Raji (cell line): Measurements from ENCODE around the gene IRX6.

Experiments
- POLR2A ChIP-seq: IDR thresholded peaks from 2 replicates; pipeline ENCODE4 v1.6.1; 2011; ENCODE audit warnings: low read depth, low read length, control low read depth; ENCODE audit not compliant: insufficient read depth

The IRX6 gene

DNA sequence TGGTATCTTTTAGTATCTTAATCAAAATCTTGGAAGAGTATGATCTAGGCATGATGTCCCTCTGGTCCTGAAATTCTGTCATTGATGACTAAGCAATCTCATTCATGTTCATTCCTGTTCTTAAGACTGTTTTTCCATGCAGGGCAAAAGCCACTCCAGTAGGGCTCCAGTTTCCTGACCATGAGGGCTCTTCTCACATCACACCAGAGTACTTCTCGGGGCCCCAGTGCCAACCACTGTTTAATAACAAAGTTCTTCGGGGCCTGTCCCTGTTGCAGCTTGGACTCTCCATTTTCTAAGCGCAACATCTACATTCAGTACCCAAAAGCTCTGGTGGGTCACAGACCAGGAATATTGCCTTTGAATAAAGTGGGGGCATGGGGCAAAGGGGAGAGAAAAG is 52.0 kb downstream of the IRX6 start:
- TF ChIP-seq POLR2A = no peak

DNA sequence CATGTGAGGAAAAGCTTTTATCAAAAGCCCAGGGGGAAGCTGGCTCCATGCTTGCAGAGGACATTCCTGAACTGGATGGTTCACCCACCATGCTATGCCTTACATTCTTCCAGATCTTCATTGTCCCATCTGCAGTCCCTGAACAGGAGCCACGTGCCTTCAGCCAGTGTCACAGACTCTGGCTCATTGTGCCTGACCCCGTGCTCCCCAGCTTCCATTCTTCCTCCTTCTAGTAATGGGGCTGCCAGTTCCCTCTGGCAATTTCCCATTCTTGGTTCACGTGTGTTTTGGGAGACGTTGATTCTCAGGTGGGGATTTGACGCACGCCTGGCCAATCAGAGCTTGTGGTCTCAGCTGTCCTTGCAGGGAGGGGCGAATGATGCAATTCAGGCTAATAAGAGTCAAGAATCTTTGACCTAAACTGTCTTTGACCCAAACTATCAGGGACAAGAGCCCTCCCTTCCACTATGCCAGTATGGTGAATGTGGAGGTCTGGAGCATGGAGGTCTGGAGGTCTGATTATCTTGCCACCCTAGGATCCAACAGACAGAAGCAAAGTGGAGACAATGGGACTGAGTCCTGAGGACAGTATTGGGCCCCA is 52.7 kb downstream of the IRX6 start:
- TF ChIP-seq POLR2A = no peak

DNA sequence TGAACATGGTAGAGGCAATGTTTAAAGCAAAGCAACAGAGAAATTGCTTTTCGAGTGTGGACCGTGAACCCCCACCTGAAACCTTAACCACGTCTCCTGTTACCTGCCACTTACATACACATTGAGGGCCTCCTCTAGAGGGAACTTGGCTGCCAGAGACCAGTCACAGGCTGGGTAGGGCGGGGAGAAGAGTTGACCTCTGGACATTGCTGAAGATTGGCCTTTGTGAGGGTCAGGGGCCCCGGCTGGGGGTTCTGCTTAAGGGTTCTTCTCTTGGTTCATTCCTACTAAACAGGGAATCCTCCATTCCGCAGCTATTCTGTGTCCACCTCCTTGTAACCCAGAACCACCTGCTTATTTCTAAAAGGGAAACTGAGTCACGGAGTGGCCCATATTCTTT is 53.8 kb downstream of the IRX6 start:
- TF ChIP-seq POLR2A = no peak

DNA sequence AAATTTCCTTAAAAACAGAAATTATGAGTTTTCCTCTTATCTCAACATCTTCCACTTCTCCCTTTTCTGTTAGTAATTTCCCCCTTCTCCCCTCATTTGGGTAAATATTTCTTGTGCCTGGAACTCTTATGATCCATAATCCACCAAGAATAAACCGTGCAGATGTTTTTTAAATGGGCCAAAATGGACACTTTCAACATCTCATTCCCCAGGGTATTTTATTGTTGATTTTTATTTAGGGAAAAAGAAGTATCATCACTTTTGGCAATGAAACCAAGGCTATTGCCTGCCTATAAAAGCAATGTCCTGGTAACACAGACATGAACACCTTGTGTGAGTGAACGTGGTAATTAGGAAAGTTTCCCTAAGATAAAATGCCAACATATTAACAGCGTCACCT is 54.6 kb downstream of the IRX6 start:
- no peak for TF ChIP-seq POLR2A

DNA sequence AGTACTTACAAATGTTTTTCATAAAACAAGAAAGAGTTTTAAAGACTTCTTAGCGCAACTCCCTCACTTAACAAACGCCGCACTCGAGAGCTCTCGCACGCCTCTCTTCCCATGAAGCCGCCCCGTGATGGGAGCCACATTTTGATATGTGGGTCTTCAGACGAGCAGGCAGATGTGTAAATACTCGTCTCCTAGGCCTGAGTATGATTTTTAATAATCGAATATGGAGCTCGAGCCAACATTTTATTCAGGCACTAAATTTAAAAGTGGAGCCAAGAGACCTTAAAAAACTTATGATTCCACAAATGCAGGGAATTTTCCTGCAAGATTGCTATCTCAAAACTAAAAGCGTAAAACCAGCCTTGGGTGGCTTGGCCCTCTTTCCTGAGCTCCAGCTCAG is 55.4 kb downstream of the IRX6 start:
- TF ChIP-seq POLR2A = no peak

DNA sequence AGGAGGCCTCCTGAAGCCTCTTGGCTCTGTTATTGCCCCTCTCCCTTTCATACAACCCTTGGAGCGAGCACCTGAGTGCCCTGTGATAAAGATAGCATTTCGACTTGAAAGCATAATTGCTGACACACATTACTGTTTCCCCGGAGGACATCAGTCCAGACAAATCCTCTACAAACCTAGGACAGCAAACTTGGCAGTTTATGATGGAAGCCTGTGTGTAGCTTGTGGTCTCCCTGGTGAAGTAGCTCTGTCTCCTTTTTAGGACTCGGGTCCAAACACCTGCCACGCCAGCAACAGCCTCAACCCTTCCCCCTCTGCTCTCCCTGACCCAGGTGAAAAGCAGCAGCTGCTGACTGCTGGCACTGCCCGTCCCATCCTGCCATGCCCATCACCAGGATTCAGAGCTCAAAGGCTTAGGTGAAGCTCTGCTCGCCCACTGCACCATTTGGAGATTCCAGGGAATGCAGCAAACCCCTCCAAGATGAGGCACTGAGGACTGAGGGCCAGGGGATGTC is 55.9 kb downstream of the IRX6 start:
- TF ChIP-seq POLR2A = no peak
